Activated T-cell treated with anti-CD3 and anti-CD28 coated beads, Interleukin-2, amount 50 U/mL, for 4 hours (primary cell): Measurements from ENCODE around the gene MGME1. TPM values are rescaled to one million over a fixed set of nuclear protein-coding genes. Genes with fewer than 3 reads are reported as not detected.
A peak's percentile ranks its signal among the peaks of the same experiment; 100 is the strongest.

ENCODE experiments used
- ATAC-seq, 2 donors: fragments of 200-7000 bp; cut with Tn5 transposase; one replicate each; pipeline ENCODE4 v1.10.0; 2021
- DNase-seq: peaks from one replicate; pipeline ENCODE4 v3.0.0-alpha.2; 2020
- H3K27me3 Mint-ChIP-seq: one replicate; pipeline ENCODE4 v1.8.0; 2021; ENCODE audit warnings: low read depth, mixed read lengths
- H3K36me3 Mint-ChIP-seq: one replicate; pipeline ENCODE4 v1.8.0; 2022; ENCODE audit warnings: mixed read lengths; ENCODE audit not compliant: insufficient read depth
- H3K4me1 Mint-ChIP-seq: one replicate; pipeline ENCODE4 v1.8.0; 2021; ENCODE audit warnings: low read depth, mixed read lengths
- H3K4me3 Mint-ChIP-seq: one replicate; pipeline ENCODE4 v1.8.0; 2021; ENCODE audit warnings: mild to moderate bottlenecking, moderate library complexity, mixed read lengths
- H3K9me3 Mint-ChIP-seq: one replicate; pipeline ENCODE4 v1.8.0; 2021; ENCODE audit warnings: mixed read lengths
- total RNA-seq, 3 donors: library from RNA; stranded (reverse); gene quantifications; one replicate each; pipeline ENCODE4 v1.2.1, GENCODE V29; 2021

MGME1 gene
- total RNA-seq, 3 donors from 2014 or later: 14.4 to 16.6 (median 16.2) TPM

GRCh38 chr20:17960927-17961586 is 7.8 kb upstream of the MGME1 start:
- Mint-ChIP-seq H3K27me3 (no peaks in the 10 kb centered on the region), H3K36me3 (peaks cover 47% of the 10 kb centered on the region), H3K4me1 (peaks cover 91% of the 10 kb centered on the region), H3K9me3 (no peaks in the 10 kb centered on the region), H3K4me3 (peak overlapping the region; percentile 29)
- peak in 1 of 2 donors; percentile 49 for ATAC-seq
- DNase-seq: no peak

DNA sequence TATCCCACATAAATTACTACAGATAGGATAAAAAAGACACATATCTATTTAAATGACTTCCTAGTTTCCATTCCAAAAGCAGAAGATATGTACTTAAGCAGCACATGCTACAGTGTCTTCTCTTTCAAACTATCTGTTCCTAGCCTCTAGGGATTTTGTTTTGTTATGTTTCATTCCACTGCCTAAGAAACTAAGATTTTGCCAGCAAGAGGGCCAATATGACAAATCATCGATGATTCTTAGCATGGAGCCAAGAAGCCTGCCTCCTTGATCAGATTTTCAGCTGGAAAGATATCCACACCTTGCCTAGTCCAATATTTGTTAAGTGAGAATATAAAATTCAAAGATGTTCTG is 7.3 kb upstream of the MGME1 start:
- DNase-seq (no peak), ATAC-seq (no peak)
- Mint-ChIP-seq H3K36me3 (peaks cover 51% of the 10 kb centered on the region), H3K4me1 (peaks cover 89% of the 10 kb centered on the region), H3K9me3 (no peaks in the 10 kb centered on the region), H3K4me3 (peak overlapping the region; percentile 29), H3K27me3 (no peaks in the 10 kb centered on the region)

- H3K27me3 Mint-ChIP-seq: no peaks in the 10 kb centered on the region
- H3K4me1 Mint-ChIP-seq: peaks cover 79% of the 10 kb centered on the region
- DNase-seq (no peak), ATAC-seq (no peak)
- peaks cover 60% of the 10 kb centered on the region for H3K36me3 Mint-ChIP-seq
- peak overlapping the region; percentile 95 for H3K4me3 Mint-ChIP-seq
- no peaks in the 10 kb centered on the region for H3K9me3 Mint-ChIP-seq
Measured at GRCh38 chr20:17963114-17963897, 5.5 kb upstream of the MGME1 start.

DNA sequence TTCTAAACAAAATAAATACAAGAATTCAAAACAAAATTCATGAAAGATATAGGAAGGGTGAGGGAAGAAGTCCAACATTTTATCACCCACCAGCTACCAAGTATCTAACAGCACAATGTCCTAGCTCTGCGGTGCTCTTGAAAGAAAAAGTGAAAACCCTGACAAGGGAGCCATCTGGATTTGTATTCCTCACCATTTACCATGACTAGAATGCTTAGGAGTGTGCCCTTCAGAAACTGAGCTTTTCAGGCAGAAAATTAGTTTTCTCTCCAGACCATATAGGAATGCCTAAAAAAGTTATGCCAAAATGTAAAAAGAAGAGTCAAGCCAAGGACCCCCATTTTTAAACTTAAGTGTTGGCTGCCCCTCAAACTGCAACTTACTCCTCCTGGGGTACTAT is 4.7 kb upstream of the MGME1 start:
- H3K4me3 Mint-ChIP-seq: peak overlapping the region; percentile 95
- H3K27me3 Mint-ChIP-seq: no peaks in the 10 kb centered on the region
- DNase-seq: no peak
- H3K36me3 Mint-ChIP-seq: peaks cover 56% of the 10 kb centered on the region
- ATAC-seq: no peak
- H3K4me1 Mint-ChIP-seq: peaks cover 72% of the 10 kb centered on the region
- no peaks in the 10 kb centered on the region for H3K9me3 Mint-ChIP-seq

DNA sequence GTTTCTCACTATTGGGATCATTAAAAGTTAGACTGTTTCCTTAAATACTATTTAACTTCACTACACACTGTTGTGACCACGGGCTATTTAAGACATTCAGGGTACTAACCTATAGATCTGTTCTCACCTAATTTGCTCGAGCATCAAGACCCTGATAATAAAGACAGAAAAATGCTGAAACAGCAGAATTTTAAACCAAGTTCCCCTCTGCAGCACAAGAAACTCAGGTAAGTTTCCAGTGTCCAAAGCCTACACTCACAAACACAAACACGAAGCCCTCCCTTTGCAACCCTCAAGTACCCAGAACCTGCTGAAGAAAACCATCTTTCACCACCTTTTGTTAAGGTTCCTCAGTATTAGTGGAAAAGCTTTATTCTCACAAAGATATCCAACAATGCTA is 4.2 kb upstream of the MGME1 start:
- no peaks in the 10 kb centered on the region for H3K9me3 Mint-ChIP-seq

GRCh38 chr20:17965042-17965697 is 3.6 kb upstream of the MGME1 start:
- peaks cover 67% of the 10 kb centered on the region for H3K4me1 Mint-ChIP-seq
- no peak for DNase-seq
- peaks cover 48% of the 10 kb centered on the region for H3K36me3 Mint-ChIP-seq
- no peaks in the 10 kb centered on the region for H3K9me3 Mint-ChIP-seq
- H3K27me3 Mint-ChIP-seq: no peaks in the 10 kb centered on the region
- H3K4me3 Mint-ChIP-seq: peak overlapping the region; percentile 95
- no peak for ATAC-seq

More for the DNA sequence above, 4.2 kb upstream of the MGME1 start:
- ATAC-seq: no peak
- Mint-ChIP-seq H3K36me3 (peaks cover 50% of the 10 kb centered on the region), H3K27me3 (no peaks in the 10 kb centered on the region), H3K4me3 (peak overlapping the region; percentile 95), H3K4me1 (peaks cover 67% of the 10 kb centered on the region)
- no peak for DNase-seq

DNA sequence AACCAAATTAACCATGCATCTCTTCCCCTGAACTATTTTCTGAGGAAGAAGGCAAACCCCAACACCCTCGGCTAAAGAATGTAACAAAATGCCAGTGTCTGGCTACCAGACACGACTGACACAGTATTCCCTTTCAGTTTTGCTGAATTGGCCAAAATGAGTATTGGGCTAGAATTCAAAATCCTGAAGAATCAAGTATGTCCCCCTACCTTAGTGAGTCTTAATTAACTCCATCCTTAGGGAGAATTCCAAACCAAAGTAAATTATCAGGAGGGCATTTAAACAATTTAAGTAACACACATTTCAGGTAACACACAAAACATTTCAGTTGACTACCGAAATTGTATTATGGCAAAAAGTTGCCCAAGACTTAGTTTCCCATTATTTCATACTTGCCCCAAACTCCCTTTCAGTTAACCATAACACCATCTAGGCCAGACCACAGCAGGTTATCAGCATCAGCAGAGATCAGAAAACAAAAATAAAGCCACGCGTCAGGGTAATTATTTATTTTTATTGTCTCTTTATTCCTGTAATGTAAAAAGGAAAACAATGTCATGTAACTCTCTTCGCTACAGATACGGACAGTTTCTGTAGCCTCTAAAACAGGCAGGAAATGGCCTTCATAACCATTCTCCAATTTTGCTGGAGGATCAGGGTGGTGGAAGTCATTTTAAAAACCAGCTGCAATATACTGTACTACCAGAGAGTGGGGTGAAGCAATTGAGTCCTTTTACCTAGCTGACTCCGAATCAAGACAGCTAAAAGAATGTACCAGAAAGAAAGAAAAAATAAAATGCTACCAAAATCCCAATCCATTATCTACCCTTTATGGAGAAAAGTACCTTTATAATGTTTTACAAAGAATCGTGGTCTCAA is 2.1 kb upstream of the MGME1 start:
- DNase-seq: no peak
- Mint-ChIP-seq H3K36me3 (peaks cover 44% of the 10 kb centered on the region), H3K4me3 (peak overlapping the region; percentile 95), H3K27me3 (no peaks in the 10 kb centered on the region), H3K4me1 (peaks cover 67% of the 10 kb centered on the region), H3K9me3 (no peaks in the 10 kb centered on the region)
- ATAC-seq: no peak

DNA sequence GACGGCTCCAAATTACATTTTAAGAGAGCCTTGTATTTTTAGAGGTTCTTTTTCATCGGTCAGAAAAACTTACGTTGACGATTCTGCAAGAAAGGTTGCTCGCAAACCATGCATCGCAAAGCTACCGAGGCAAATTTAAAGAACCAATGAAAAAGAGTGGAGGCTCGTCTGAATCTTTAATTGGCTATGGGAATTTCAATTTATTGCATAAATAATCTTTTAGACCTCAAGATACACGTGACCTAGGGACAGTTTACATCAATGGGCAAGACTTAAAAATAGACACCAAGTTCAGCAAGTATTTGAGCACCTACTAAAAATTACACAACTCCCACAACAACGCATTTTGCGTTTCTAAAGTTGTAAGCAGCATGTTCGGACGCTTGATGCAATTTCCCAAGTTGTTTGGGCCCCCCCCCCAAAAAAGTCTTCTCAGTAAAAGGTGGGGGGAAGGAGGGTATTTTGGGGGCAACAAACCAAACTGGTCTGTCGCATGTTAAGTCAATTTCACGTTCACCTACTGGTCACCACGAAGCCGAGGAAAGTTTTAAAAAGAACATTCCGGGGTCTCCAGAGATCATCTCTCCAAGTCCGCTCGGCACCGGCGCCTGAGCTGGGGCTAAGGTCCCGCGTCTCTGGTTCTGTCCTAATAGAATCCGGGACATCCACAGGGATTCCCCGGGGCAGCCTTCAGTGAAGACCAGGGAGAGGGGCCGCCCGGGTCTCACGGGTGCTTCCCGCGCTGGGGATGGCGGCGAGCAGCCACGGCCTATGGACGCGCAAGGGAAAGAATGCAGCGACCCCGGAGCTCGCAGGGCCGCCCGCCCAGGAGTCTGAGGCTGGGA is 1.1 kb upstream of the MGME1 start:
- DNase-seq (no peak), ATAC-seq (peak in 1 of 2 donors; percentile 4)
- peak overlapping the region; percentile 95 for H3K4me3 Mint-ChIP-seq

DNA sequence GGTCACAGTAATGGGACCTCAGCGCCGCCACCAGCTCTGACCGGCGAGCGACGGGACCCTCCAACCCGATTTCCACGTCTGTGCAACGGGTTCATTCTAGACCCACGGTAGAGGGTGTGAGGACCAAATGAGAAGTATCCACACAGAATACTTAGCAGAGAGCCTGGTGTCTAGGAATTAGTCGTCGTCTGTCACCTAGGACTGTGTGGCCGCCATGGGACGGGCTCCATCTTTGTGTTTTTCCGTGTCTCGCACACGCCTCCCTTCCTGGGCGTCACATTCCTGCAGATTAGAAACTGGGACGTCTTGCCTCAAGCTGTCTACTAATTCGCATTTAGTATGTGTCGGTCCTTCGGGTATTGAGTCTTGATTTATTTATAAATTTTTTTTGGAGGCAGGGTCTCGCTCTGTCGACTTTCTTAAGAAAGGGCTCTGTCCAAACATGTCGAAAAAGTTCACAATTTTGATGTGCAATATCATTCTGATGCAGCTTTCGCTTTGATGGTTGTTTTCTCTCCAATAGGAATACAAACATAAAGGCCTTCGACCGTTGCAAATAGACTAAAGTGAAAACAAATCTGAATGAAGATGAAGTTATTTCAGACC is 563 bp downstream of the MGME1 start:
- Mint-ChIP-seq H3K4me1 (peaks cover 64% of the 10 kb centered on the region), H3K4me3 (peak overlapping the region; percentile 95), H3K27me3 (no peaks in the 10 kb centered on the region), H3K36me3 (peaks cover 30% of the 10 kb centered on the region), H3K9me3 (no peaks in the 10 kb centered on the region)
- DNase-seq (no peak), ATAC-seq (peak; percentile 26 to 27)

More for the DNA sequence above, 1.1 kb upstream of the MGME1 start:
- Mint-ChIP-seq H3K4me1 (peaks cover 66% of the 10 kb centered on the region), H3K9me3 (no peaks in the 10 kb centered on the region), H3K36me3 (peaks cover 39% of the 10 kb centered on the region), H3K27me3 (no peaks in the 10 kb centered on the region)

DNA sequence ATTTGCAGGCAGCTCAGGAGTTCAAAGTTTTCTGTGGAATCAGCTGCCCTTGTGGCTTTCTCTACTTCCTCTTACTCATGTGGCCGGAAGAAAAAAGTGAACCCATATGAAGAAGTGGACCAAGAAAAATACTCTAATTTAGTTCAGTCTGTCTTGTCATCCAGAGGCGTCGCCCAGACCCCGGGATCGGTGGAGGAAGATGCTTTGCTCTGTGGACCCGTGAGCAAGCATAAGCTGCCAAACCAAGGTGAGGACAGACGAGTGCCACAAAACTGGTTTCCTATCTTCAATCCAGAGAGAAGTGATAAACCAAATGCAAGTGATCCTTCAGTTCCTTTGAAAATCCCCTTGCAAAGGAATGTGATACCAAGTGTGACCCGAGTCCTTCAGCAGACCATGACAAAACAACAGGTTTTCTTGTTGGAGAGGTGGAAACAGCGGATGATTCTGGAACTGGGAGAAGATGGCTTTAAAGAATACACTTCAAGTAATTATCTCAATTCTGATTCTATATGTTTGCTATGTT is 1.1 kb downstream of the MGME1 start:
- Mint-ChIP-seq H3K4me1 (peaks cover 61% of the 10 kb centered on the region), H3K36me3 (peaks cover 27% of the 10 kb centered on the region), H3K9me3 (no peaks in the 10 kb centered on the region), H3K27me3 (no peaks in the 10 kb centered on the region), H3K4me3 (peak overlapping the region; percentile 95)
- DNase-seq (no peak), ATAC-seq (no peak)

GRCh38 chr20:17971300-17972013 is 2.6 kb downstream of the MGME1 start:
- DNase-seq (no peak), ATAC-seq (no peak)
- peaks cover 23% of the 10 kb centered on the region for H3K36me3 Mint-ChIP-seq
- peaks cover 50% of the 10 kb centered on the region for H3K4me1 Mint-ChIP-seq
- no peaks in the 10 kb centered on the region for H3K27me3 Mint-ChIP-seq
- H3K4me3 Mint-ChIP-seq: peak overlapping the region; percentile 95
- no peaks in the 10 kb centered on the region for H3K9me3 Mint-ChIP-seq

DNA sequence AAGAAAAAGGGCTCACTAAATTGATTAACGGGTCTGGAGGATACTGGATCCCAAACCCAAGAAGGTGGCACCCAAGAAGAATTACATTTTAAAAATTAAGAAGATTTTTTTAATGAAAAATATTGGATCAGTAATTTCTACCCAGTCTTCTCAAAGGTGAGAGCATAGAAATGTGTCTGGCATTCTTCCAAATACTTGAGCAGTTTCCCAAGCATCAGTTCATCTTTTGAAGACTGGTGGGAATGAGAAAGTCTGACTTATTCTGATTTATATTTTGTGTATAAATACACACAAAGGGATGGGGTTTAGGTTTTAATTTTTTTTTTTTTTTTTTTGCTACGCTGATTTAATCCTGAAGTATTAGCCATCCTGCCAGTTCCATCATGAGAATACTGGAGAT is 3.3 kb downstream of the MGME1 start:
- DNase-seq: no peak
- H3K9me3 Mint-ChIP-seq: no peaks in the 10 kb centered on the region
- H3K27me3 Mint-ChIP-seq: no peaks in the 10 kb centered on the region
- H3K36me3 Mint-ChIP-seq: peaks cover 17% of the 10 kb centered on the region
- ATAC-seq: no peak
- H3K4me1 Mint-ChIP-seq: peaks cover 47% of the 10 kb centered on the region
- peak overlapping the region; percentile 95 for H3K4me3 Mint-ChIP-seq
